Panc1 (cell line): ENCODE results near the gene UPP1. TPM values are rescaled to one million over a fixed set of nuclear protein-coding genes. Genes with fewer than 3 reads are reported as not detected.

ENCODE experiments used
- ATAC-seq: fragments of 200-7000 bp; cut with Tn5 transposase; 2 replicates; pipeline ENCODE4 v1.9.1; 2020; ENCODE audit warnings: mild to moderate bottlenecking, moderate library complexity
- BruUV-seq: library from RNA; stranded (reverse); fragments of 400-500 nt; replicated peaks from 2 replicates; lab custom pipeline; 2021; lab: Mats Ljungman, UMichigan
- CTCF ChIA-PET: fragments of 300-600 bp; sonication (Branson Sonifier 250); formaldehyde crosslinking; loops from one replicate; lab custom pipeline; 2022; ENCODE audit warnings: antibody characterized with exemption; lab: Charles Lee
- POLR2A ChIA-PET: fragments of 300-600 bp; sonication (Branson Sonifier 250); formaldehyde crosslinking; loops from one replicate; lab custom pipeline; 2022; ENCODE audit warnings: antibody characterized with exemption; lab: Charles Lee
- DNase-seq: peaks from one replicate; pipeline ENCODE4 v3.0.0-alpha.2; 2010; ENCODE audit warnings: low read depth, low spot score
- H3K27ac ChIP-seq: 2 replicates; pipeline ENCODE4 v1.5.1; 2011; ENCODE audit warnings: mild to moderate bottlenecking, low read length, inconsistent platforms
- H3K27me3 ChIP-seq: fragments of 200-500 bp; sonication (Bioruptor generic); 2 replicates; pipeline ENCODE4 v1.6.0; 2014; ENCODE audit warnings: low read length, inconsistent platforms; ENCODE audit not compliant: control insufficient read depth, insufficient read depth
- H3K36me3 ChIP-seq: fragments of 200-500 bp; sonication (Bioruptor generic); 2 replicates; pipeline ENCODE4 v1.5.1; 2014; ENCODE audit warnings: inconsistent platforms, mild to moderate bottlenecking, low read length, moderate library complexity; ENCODE audit not compliant: control insufficient read depth, insufficient read depth
- H3K4me1 ChIP-seq: 2 replicates; pipeline ENCODE4 v1.5.1; 2011; ENCODE audit warnings: inconsistent platforms, mild to moderate bottlenecking, low read length, moderate library complexity; ENCODE audit not compliant: control insufficient read depth, insufficient read depth
- H3K4me3 ChIP-seq, 2 experiments: 2 replicates each; pipeline ENCODE4 v1.5.1; 2011 to 2012; ENCODE audit warnings: low read depth in 2 of 2, low read length in 2 of 2, mild to moderate bottlenecking in 2 of 2, inconsistent platforms in 1 of 2, moderate library complexity in 1 of 2
- H3K9me3 ChIP-seq: fragments of 200-500 bp; sonication (Bioruptor generic); 2 replicates; pipeline ENCODE4 v1.5.1; 2014; ENCODE audit warnings: low read depth, mild to moderate bottlenecking, inconsistent platforms, low read length, moderate library complexity; ENCODE audit not compliant: control insufficient read depth, insufficient read depth
- CTCF ChIP-seq: fragments of 450-650 bp; IDR thresholded peaks from 2 replicates; pipeline ENCODE4 v1.5.1; 2017; ENCODE audit warnings: mild to moderate bottlenecking
- POLR2AphosphoS5 ChIP-seq: IDR thresholded peaks from 2 replicates; pipeline ENCODE4 v1.6.1; 2012; ENCODE audit warnings: mild to moderate bottlenecking, low read depth, low read length, moderate library complexity
- REST ChIP-seq, 2 experiments: IDR thresholded peaks; 2 replicates each; pipeline ENCODE4 v1.6.1; 2011 to 2012; ENCODE audit warnings: low read depth in 2 of 2, control low read depth in 1 of 2, low read length in 1 of 2, mild to moderate bottlenecking in 1 of 2, moderate library complexity in 1 of 2; ENCODE audit not compliant: insufficient read depth in 1 of 2
- SIN3A ChIP-seq: IDR thresholded peaks from 2 replicates; pipeline ENCODE4 v1.6.1; 2012; ENCODE audit warnings: low read depth, mild to moderate bottlenecking, low read length, moderate library complexity, borderline replicate concordance; ENCODE audit not compliant: insufficient read depth
- TCF7L2 ChIP-seq: IDR thresholded peaks from 2 replicates; pipeline ENCODE4 v1.6.1; 2011; ENCODE audit warnings: mild to moderate bottlenecking, low read depth, low read length, inconsistent platforms
- in situ Hi-C: cut with HindIII; loops from 2 replicates; pipeline ENCODE4 v1.10.0; 2016; ENCODE audit warnings: low sequenced_read_pairs, low pct_unique_long_range_greater_than_20kb
- intact Hi-C: fragments of 100-400 bp; cut with micrococcal nuclease; formaldehyde crosslinking; loops from one replicate; pipeline ENCODE4 v1.10.0; 2022; ENCODE audit not compliant: unreplicated experiment
- total RNA-seq: library from RNA; stranded (reverse); gene quantifications from one replicate; pipeline ENCODE4 v1.2.1, GENCODE V29; 2021; ENCODE audit not compliant: unreplicated experiment

UPP1 gene
- total RNA-seq, 1 experiment from 2014 or later: 331 TPM

GRCh38 chr7:48085942-48086341 lies 3.1 kb upstream of the UPP1 start:
- ChIA-PET CTCF (no interaction called here), POLR2A (interaction anchor here (0.7 kb wide), 1 partner anchor 41 kb away, joined by 3 read pairs; no protein-coding TSS in a partner anchor)
- in situ Hi-C loops: no loop called here
- DNase-seq (no peak), ATAC-seq (no peak)
- no peaks in the 10 kb centered on the region for H3K9me3 ChIP-seq
- intact Hi-C loops: loop anchor here (5.0 to 10.0 kb wide), 3 partner anchors 49 to 511 kb away; partner anchors contain the start of gene C7orf57
- no peaks in the 10 kb centered on the region for H3K27me3 ChIP-seq
- no peak for TF ChIP-seq POLR2AphosphoS5
- TF ChIP-seq TCF7L2: no peak
- no peak for TF ChIP-seq CTCF
- no peak for TF ChIP-seq SIN3A
- TF ChIP-seq REST (IDR thresholded peaks at IDR 0.05; ENCODE audit: insufficient read depth in 1 of 2, low read depth in 2 of 2, low read length in 1 of 2): no peak
- peak overlapping the region; percentile 100 for H3K27ac ChIP-seq
- peaks cover 65% of the 10 kb centered on the region for H3K4me1 ChIP-seq
- no peak overlapping the region for H3K4me3 ChIP-seq
- no TSS peak for BruUV-seq
- peaks cover 7% of the 10 kb centered on the region; the same call in 1 of the 2 replicates for H3K36me3 ChIP-seq

- no peak for DNase-seq
- peak overlapping the region; percentile 100 for H3K27ac ChIP-seq
- peaks cover 74% of the 10 kb centered on the region for H3K4me1 ChIP-seq
- H3K27me3 ChIP-seq: no peaks in the 10 kb centered on the region
- H3K4me3 ChIP-seq: peak overlapping the region; percentile 17 to 87
- BruUV-seq: no TSS peak
- intact Hi-C loops: loop anchor here (5.0 to 10.0 kb wide), 3 partner anchors 50 to 513 kb away; partner anchors contain the start of gene C7orf57
- peaks cover 21% of the 10 kb centered on the region; the same call in 1 of the 2 replicates for H3K36me3 ChIP-seq
- ChIA-PET POLR2A (interaction anchor here (0.6 to 0.7 kb wide), 4 partner anchors 54 to 500 kb away, joined by 3 to 4 read pairs (median 3); no protein-coding TSS in a partner anchor), CTCF (no interaction called here)
- ATAC-seq: no peak
- no peaks in the 10 kb centered on the region for H3K9me3 ChIP-seq
- TF ChIP-seq REST (IDR thresholded peaks at IDR 0.05; ENCODE audit: insufficient read depth in 1 of 2, low read depth in 2 of 2, low read length in 1 of 2) (no peak), POLR2AphosphoS5 (peak; percentile 33; the same call in 1 of the 2 replicates)
- in situ Hi-C loops: no loop called here
Observed at GRCh38 chr7:48087349-48087748, 1.7 kb upstream of the UPP1 start.
